Glomerular endothelial cell (primary cell): ENCODE results near the gene ASTN2. TPM values are rescaled to one million over a fixed set of nuclear protein-coding genes. Genes with fewer than 3 reads are reported as not detected.

ENCODE experiments used
- DNase-seq: peaks from one replicate; pipeline ENCODE4 v3.0.0-alpha.2; 2011; ENCODE audit warnings: low read depth, low spot score; ENCODE audit errors: extremely low read depth
- total RNA-seq: library from RNA; depleted of rRNA; stranded (reverse); fragments of >200 nt; gene quantifications from 2 replicates; pipeline ENCODE4 v1.2.3, GENCODE V29; 2015

ASTN2 gene
- total RNA-seq, 1 donor from 2014 or later = 3.8 TPM

DNA sequence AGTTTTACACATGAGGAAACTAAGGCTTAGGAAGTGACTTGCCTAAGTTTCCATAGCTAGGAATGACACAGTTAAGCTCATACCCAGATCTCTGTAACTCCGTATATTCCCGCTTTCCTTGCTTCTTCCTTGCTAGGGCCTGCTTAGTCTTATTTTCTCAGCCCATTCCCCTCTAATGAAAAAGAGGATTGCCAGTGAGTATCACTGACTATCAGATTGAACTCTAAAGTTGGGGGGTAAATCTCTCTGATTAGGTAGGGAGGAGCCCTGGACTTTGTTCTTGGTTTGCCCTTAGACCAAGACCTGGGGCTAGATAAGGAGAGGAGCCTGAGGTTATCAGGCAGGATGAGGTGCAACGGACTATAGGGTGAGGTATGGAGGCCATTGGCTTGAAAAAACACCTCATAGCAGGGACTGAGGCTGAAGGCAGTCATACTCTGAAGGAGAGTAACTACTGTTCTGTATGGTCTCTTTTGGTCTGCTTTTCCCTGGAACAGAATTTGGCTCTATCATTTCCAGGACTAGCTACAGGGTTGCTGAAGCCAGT is 725.3 kb downstream of the ASTN2 start:
- DNase-seq = no peak

DNA sequence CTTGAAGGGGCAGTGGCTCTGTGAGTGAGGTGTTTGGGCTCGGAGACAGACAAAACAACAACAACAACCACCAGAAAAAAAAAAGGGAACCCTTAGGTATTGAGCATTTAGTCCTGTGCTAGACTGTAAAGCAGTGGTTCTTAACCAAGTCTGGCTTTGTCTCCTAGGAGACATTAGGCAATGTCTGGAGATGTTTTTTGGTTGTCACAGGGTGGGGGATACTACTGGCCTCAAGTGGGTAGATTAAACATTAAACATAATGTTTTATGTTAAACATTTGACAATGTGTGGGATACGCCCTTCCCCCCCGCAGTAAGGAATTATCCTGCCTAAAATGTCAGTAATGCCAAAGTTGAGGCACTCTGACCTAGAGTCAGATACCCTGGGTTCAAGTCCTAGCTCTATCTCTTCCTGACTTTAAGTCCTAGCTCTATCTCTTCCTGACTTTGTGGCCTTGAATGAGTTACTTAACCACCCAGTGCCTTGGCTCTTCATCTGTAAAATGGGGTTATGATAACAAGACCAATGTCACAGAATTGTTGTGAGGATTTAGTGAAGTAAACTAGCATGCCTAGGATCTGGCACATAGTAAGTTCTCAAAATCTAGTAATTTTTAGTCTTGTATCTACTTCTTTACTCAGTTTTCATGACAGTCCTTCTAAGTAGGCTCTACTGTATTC is 725.9 kb downstream of the ASTN2 start:
- DNase-seq = no peak

DNA sequence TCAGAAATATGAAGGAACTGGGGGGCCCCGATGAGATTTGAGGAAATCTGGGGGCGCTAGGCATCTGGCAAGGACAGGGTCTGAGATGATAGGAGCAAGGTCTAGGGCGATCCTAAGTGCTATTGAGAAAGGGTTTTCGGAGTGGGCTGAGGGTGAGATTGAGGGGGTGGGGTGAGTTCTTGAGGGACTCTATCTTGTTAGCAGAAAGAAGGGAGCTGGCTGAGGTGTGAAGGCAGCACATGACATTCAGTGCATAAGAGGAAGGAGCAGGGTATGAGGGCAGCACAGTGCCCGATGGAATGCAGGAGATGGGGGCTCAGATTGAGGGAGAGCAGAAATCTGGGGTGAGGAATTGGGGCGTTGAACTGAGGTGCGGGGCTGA is 727.1 kb downstream of the ASTN2 start:
- no peak for DNase-seq

DNA sequence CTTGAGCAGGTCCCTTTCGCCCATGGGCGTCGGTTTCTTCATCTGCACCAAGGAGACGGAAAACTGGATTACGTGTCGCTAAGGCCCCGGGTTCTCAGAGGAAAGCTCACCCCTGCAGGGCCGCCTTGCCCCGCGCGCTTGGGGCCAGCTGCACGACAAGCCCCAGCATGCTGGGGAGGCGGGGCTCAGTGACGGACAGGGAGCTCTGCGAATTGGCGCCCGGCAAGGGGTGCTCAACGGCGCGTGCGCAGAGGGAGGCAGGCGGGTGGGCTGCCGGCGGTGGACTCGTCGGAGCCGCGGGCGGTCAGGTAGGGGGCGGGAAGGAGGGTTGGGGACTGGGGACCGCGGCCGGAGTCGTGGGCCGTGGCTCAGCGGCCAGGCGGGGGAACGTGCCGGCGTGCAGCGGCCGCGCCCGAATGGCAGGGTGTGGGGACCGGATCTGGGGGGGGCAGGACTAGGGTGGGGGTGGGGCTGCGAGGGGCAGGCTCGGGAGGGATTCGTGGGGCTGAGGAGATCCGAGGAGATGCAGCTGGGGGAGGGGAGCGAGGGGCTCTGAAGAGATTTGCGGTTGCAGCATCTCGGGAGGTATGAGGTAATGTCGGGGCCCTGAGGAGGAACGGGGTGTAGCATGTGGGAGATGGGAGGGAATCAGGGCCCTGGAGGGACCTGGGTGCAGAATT is 727.6 kb downstream of the ASTN2 start, which contains the start of gene TRIM32:
TRIM32 (plus strand) TSS at position 232 of the 680 bp plus-strand sequence. CDS start 10,438 bp downstream, outside the sequence.
- DNase-seq = no peak

- DNase-seq = no peak
These were observed 728.2 kb downstream of the ASTN2 start for GRCh38 chr9:116686693-116687073.

GRCh38 chr9:116686135-116686534 is 728.7 kb downstream of the ASTN2 start:
- DNase-seq = no peak

GRCh38 chr9:116685166-116685565 is 729.7 kb downstream of the ASTN2 start:
- no peak for DNase-seq

GRCh38 chr9:116683535-116683934 is 731.3 kb downstream of the ASTN2 start:
- no peak for DNase-seq

DNA sequence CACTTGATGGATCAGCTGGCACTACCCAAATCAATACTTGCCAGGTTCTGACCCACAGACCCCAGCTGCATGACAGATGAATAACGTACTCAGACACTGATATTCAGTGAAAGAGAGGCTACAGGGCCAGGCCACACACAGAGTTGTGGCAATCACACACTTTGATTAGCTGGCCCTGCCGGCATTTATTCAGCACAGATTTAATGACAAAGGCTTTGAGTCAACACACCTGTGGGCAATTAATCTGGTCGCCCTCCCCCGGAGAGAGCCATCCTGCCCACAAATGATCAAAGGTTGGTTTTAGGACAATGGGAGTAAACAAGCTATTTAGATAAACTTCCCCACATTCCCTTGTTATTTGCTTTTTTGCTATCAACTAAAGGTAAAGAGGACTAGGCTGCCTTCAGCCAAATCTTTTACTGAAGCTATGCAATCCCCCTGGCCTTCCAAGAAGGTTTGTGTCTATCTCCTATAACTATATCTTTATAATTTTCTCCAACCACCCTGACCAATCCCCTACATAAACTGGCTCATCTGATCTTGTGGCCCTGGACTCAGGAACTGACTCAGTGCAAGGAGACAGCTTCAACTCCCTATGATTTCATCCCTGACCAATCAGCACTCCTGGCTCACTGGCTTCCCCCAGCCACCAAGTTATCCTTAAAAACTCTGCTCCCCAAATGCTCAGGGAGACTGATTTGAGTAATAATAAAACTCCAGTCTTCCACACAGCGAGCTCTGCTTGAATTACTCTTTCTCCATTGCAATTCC is 740.5 kb downstream of the ASTN2 start:
- DNase-seq = no peak

GRCh38 chr9:116673375-116673774 is 741.5 kb downstream of the ASTN2 start:
- DNase-seq = no peak

- DNase-seq = no peak
These were observed 743.3 kb downstream of the ASTN2 start for GRCh38 chr9:116671605-116672004.

DNA sequence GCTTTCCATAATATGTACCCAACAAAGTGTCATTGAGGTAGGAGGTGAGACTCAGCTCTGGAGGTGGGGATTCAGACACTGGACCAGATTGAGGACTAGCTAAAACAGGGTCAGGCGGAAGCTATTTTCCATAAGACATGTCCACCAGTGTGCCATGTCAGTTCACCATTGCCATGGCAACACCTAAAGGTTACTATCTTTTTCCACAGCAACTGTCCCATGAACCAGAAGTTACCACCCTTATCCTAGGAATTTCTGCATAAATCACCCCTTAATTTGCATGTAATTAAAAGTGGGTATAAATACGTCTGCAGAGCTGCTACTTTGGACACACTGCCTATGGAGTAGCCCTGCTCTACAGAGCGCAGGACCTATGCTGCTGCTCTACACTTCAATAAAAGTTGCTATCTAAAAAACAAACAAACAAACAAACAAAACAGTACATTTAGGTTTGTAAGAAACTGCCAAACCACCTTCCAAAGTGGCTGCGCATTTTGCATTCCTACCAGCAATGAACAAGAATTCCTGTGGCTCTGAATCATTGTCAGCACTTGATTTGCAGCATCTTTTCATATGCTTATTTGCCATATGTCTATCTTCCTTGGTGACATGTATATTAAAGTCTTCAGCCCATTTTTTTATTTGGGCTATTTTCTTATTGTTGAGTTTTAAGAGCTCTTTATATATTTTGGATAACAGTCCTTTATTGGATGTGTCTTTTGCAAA is 745.7 kb downstream of the ASTN2 start:
- no peak for DNase-seq

DNA sequence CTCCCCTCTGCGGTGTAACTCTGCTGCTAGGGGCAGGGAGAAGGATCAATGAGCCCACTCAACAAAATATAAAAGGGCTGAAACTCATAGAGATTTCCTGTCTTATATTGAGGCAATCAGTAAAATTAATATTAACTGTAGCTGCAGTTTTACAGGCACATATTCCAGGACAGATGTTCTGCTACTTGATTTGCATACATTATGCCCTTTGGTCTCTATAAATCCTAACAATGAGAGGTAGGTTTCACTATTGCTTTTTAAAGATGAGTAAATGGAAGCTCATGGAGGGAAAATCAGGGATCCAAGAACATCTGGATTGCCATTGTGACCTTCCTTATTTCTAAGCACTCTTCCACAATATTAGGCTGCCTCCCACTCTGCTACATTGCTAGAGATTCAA is 751.3 kb downstream of the ASTN2 start:
- no peak for DNase-seq

GRCh38 chr9:116662646-116663310 is 752.1 kb downstream of the ASTN2 start:
- no peak for DNase-seq

- peak; percentile 29 for DNase-seq
These were observed 753.6 kb downstream of the ASTN2 start for GRCh38 chr9:116661037-116661954.

- no peak for DNase-seq
These were observed 756.6 kb downstream of the ASTN2 start for GRCh38 chr9:116658265-116658664.

- no peak for DNase-seq
These were observed 757.9 kb downstream of the ASTN2 start for GRCh38 chr9:116656977-116657376.

GRCh38 chr9:116656501-116656971 is 758.3 kb downstream of the ASTN2 start:
- DNase-seq = no peak

DNA sequence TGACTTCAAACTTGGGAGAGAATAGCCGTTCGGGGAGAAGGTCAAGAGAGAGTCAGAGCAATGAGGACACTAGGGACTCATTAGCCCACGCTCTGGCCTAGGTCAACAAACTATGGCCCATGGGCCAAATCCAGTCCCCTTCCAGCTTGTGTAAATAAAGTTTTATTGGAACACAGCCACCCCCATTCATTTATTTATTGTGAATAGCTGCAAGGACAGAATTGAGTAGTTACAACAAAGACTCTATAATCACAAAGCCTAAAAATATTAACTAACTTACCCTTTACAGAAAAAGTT is 760.9 kb downstream of the ASTN2 start:
- no peak for DNase-seq
